OCI-LY1 (cell line): Measurements from ENCODE around the gene CAPRIN2.

Source experiments
- H2AFZ ChIP-seq: fragments of 200-600 bp; sonication (generic), shearing (Covaris generic); 2 replicates; pipeline ENCODE4 v1.6.0; 2014; ENCODE audit warnings: antibody characterized with exemption, mild to moderate bottlenecking, low read length
- H3F3A ChIP-seq: fragments of 200-600 bp; sonication (generic), shearing (Covaris generic); 2 replicates; pipeline ENCODE4 v1.6.0; 2014; ENCODE audit warnings: mild to moderate bottlenecking, antibody characterized with exemption, low read length, moderate library complexity; ENCODE audit not compliant: insufficient read depth
- H3K27ac ChIP-seq: fragments of 200-600 bp; sonication (generic); 2 replicates; pipeline ENCODE4 v1.5.1; 2014; ENCODE audit warnings: low read length, mixed run types, mild to moderate bottlenecking, low read depth; ENCODE audit not compliant: poor library complexity, severe bottlenecking
- H3K27me3 ChIP-seq: fragments of 200-600 bp; sonication (generic); 2 replicates; pipeline ENCODE4 v1.6.0; 2014; ENCODE audit warnings: antibody characterized with exemption, mild to moderate bottlenecking, low read length, moderate library complexity; ENCODE audit not compliant: insufficient read depth
- H3K36me3 ChIP-seq: fragments of 200-600 bp; sonication (generic); 2 replicates; pipeline ENCODE4 v1.6.1; 2014; ENCODE audit warnings: mild to moderate bottlenecking, antibody characterized with exemption, low read length, moderate library complexity, mixed read lengths; ENCODE audit not compliant: insufficient read depth
- H3K4me1 ChIP-seq: fragments of 200-600 bp; sonication (generic); 2 replicates; pipeline ENCODE4 v1.5.1; 2014; ENCODE audit warnings: mild to moderate bottlenecking, low read length, moderate library complexity; ENCODE audit not compliant: insufficient read depth, severe bottlenecking
- H3K4me2 ChIP-seq: fragments of 200-600 bp; sonication (generic), shearing (Covaris generic); 2 replicates; pipeline ENCODE4 v1.6.1; 2014; ENCODE audit warnings: low read length
- H3K4me3 ChIP-seq: fragments of 200-600 bp; sonication (generic); 2 replicates; pipeline ENCODE4 v1.5.1; 2014; ENCODE audit warnings: low read length, low read depth, mild to moderate bottlenecking, mixed read lengths; ENCODE audit not compliant: poor library complexity, severe bottlenecking
- H3K79me2 ChIP-seq: fragments of 200-600 bp; shearing (Covaris generic); 2 replicates; pipeline ENCODE4 v1.6.1; 2016; ENCODE audit warnings: mixed run types, low read length, mixed read lengths; ENCODE audit not compliant: insufficient read depth
- H3K9ac ChIP-seq: fragments of 200-600 bp; sonication (generic), shearing (Covaris generic); 2 replicates; pipeline ENCODE4 v1.6.1; 2014; ENCODE audit warnings: mild to moderate bottlenecking, low read length, mixed read lengths
- H3K9me2 ChIP-seq: fragments of 200-600 bp; sonication (generic), shearing (Covaris generic); 2 replicates; pipeline ENCODE4 v1.6.1; 2014; ENCODE audit warnings: low read depth, mild to moderate bottlenecking, low read length, mixed read lengths
- H3K9me3 ChIP-seq: fragments of 200-600 bp; shearing (Covaris generic); 2 replicates; pipeline ENCODE4 v1.6.1; 2014; ENCODE audit warnings: low read length, mixed read lengths
- H4K20me1 ChIP-seq: fragments of 200-600 bp; sonication (generic), shearing (Covaris generic); 2 replicates; pipeline ENCODE4 v1.6.0; 2016; ENCODE audit warnings: mild to moderate bottlenecking, low read length; ENCODE audit not compliant: insufficient read depth
- CTCF ChIP-seq: fragments of 200-600 bp; sonication (generic), shearing (Covaris generic); IDR thresholded peaks from 2 replicates; pipeline ENCODE4 v1.5.1; 2017; ENCODE audit warnings: mild to moderate bottlenecking, antibody characterized with exemption, low read length, moderate library complexity, mixed read lengths
- EZH2 ChIP-seq: fragments of 200-600 bp; sonication (generic), shearing (Covaris generic); IDR thresholded peaks from 2 replicates; pipeline ENCODE4 v1.8.0; 2017; ENCODE audit warnings: borderline replicate concordance, mixed run types, mild to moderate bottlenecking, antibody characterized with exemption, low read length, moderate library complexity, mixed read lengths

CAPRIN2 gene

GRCh38 chr12:30788754-30789153, 34.0 kb upstream of the CAPRIN2 start:
- Histone ChIP-seq H3K79me2 (no peaks in the 10 kb centered on the region), H3K9ac (no peak overlapping the region), H3K27ac (no peak overlapping the region), H3K4me2 (no peak overlapping the region), H3K27me3 (peaks cover 5% of the 10 kb centered on the region; the same call in 1 of the 2 replicates), H2AFZ (no peak overlapping the region), H3K36me3 (no peaks in the 10 kb centered on the region; the same call in 1 of the 2 replicates), H3K4me3 (no peak overlapping the region), H3K4me1 (no peaks in the 10 kb centered on the region), H4K20me1 (no peaks in the 10 kb centered on the region), H3F3A (no peaks in the 10 kb centered on the region), H3K9me3 (no peaks in the 10 kb centered on the region), H3K9me2 (no peaks in the 10 kb centered on the region)
- no peak for TF ChIP-seq EZH2
- TF ChIP-seq CTCF = no peak

- Histone ChIP-seq H3K9me3 (no peaks in the 10 kb centered on the region), H3K4me1 (no peaks in the 10 kb centered on the region), H3K27me3 (peaks cover 5% of the 10 kb centered on the region; the same call in 1 of the 2 replicates), H3K79me2 (no peaks in the 10 kb centered on the region), H4K20me1 (no peaks in the 10 kb centered on the region), H3K9ac (no peak overlapping the region), H2AFZ (no peak overlapping the region), H3K36me3 (no peaks in the 10 kb centered on the region; the same call in 1 of the 2 replicates), H3K27ac (no peak overlapping the region), H3K4me3 (no peak overlapping the region), H3K9me2 (no peaks in the 10 kb centered on the region), H3F3A (no peaks in the 10 kb centered on the region), H3K4me2 (no peak overlapping the region)
- no peak for TF ChIP-seq CTCF
- no peak for TF ChIP-seq EZH2
Measured at GRCh38 chr12:30785630-30786029, 30.9 kb upstream of the CAPRIN2 start.

- no peaks in the 10 kb centered on the region for H3F3A ChIP-seq
- no peak overlapping the region for H3K9ac ChIP-seq
- no peaks in the 10 kb centered on the region for H3K9me3 ChIP-seq
- H3K9me2 ChIP-seq = no peaks in the 10 kb centered on the region
- peaks cover 5% of the 10 kb centered on the region; the same call in 1 of the 2 replicates for H3K27me3 ChIP-seq
- H3K4me3 ChIP-seq = no peak overlapping the region
- no peak for TF ChIP-seq EZH2
- TF ChIP-seq CTCF = no peak
- H3K36me3 ChIP-seq = no peaks in the 10 kb centered on the region; the same call in 1 of the 2 replicates
- no peak overlapping the region for H3K4me2 ChIP-seq
- H3K4me1 ChIP-seq = no peaks in the 10 kb centered on the region
- no peak overlapping the region for H3K27ac ChIP-seq
- H4K20me1 ChIP-seq = no peaks in the 10 kb centered on the region
- H3K79me2 ChIP-seq = no peaks in the 10 kb centered on the region
- no peak overlapping the region for H2AFZ ChIP-seq
Measured at GRCh38 chr12:30784508-30784907, 29.8 kb upstream of the CAPRIN2 start.
